Inflammatory macrophage (primary cell): ENCODE results near the gene VIM.
"Not testable (repeated sequence)": the region's sequence is repeated elsewhere in the genome, so short reads cannot be mapped to it uniquely, and the experiment has no call there.

Source experiments
- DNase-seq, 2 donors: peaks; one replicate each; pipeline ENCODE4 v3.0.0-alpha.2; 2020 to 2022

Gene VIM

DNA sequence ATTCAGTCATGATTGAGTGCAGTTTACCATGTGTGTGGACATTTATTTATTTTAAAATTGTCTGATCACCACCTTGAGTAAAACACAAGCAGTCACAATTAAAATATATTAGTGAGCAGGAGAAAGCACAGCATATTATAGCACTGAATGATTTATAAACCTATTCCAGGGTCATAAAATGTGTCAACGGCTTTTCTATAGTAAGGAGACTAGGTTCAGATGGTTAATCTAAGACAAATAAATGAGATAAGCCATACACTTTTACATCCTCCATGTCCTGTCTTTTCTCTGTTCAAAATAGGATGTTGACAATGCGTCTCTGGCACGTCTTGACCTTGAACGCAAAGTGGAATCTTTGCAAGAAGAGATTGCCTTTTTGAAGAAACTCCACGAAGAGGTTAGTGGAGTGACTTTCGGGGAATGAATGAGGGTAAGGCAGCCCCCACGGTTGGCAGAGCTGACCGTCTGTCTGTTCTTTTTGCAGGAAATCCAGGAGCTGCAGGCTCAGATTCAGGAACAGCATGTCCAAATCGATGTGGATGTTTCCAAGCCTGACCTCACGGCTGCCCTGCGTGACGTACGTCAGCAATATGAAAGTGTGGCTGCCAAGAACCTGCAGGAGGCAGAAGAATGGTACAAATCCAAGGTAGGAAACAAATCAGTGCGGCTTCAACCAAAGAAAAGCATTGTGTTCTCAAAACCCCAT lies 5.4 kb downstream of the VIM start:
- DNase-seq: no peak

DNA sequence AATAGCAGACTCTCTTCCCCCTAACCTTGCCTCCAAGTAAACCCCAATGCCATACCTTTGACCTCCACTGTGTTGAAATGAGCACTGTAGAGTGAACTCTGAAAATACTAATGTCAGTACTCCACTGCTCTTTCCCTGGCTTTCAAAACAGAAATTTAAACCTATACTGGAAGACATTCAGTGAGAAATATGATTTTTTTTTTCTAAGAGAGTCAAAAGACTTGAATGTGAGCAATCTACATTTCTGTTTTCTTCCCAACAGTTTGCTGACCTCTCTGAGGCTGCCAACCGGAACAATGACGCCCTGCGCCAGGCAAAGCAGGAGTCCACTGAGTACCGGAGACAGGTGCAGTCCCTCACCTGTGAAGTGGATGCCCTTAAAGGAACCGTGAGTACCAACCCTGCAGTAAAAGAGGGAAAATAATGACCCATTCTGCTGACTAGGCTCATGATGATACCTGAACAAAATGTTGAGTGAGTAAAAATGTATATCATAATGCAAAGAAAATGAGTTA lies 6.4 kb downstream of the VIM start:
- DNase-seq: no peak

DNA sequence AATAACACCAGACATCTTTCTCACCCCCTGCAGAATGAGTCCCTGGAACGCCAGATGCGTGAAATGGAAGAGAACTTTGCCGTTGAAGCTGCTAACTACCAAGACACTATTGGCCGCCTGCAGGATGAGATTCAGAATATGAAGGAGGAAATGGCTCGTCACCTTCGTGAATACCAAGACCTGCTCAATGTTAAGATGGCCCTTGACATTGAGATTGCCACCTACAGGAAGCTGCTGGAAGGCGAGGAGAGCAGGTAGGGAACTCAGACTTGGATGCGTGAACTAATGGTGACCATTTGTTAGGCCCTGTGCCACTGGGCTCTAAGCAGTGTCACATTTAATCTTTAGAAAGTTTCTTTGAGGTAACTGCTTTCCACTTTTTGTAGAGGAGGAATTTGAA lies 7.1 kb downstream of the VIM start:
- no peak for DNase-seq

DNA sequence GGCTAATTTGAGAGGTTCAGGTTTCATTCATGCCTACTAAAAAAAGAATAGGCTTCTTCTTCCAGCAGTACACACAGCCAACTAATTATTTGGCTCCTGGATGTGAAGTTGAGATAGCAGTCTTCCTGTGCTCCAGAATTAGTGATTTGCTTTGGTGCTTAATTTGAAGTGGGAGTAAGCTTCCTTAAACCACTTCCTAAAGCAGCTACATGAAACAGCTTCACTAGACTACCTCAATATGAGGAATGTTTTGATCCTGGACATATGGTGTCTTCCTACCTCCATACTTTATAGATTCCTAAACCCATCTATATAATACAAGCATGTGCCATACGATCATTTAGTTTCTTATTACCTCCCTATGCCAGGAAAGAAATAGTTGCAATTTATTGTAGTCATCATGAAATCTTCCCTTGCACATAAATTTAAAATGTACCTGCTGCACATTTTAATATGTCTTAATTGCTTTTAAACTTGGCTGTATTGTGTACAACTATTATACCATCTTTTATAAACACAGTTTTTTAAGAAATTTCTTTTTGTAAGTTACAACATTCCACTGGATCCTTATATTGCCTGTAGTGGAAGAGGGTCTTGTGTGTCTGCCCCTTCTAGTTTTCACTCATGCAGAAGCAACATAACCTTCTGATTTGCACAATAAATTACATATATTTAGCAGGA lies 8.6 kb downstream of the VIM start:
- peak in 1 of 2 donors; percentile 17 for DNase-seq

DNA sequence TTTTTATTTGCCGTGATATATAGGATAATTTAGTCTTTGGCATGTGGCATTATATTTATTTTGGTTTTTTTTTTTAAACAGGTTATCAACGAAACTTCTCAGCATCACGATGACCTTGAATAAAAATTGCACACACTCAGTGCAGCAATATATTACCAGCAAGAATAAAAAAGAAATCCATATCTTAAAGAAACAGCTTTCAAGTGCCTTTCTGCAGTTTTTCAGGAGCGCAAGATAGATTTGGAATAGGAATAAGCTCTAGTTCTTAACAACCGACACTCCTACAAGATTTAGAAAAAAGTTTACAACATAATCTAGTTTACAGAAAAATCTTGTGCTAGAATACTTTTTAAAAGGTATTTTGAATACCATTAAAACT lies 9.1 kb downstream of the VIM start:
- no peak for DNase-seq

DNA sequence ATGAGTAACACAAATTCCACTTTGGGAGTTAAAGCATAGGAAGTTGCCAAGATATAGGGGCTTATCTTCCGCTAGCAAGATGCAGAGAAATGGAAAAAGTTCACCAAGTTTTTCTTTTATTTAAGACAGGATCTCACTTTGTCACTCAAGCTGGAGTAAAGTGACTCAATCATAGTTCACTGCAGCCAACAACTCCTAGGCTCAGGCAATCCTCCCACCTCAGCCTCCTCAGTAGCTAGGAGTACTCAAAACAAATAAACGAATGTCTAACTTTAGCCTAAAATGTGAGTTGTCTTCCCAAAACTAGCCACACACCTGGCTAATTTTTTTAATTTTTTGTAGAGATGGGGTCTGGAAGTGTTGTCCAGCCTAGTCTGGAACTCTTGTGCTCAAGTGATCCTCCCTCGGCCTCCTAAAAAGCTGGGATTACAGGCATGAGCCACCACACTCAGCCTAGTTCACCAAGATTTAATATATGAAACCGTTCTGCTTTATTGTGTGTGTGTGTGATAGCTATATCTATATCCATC lies 9.9 kb downstream of the VIM start:
- DNase-seq: peak in 1 of 2 donors; percentile 6

DNA sequence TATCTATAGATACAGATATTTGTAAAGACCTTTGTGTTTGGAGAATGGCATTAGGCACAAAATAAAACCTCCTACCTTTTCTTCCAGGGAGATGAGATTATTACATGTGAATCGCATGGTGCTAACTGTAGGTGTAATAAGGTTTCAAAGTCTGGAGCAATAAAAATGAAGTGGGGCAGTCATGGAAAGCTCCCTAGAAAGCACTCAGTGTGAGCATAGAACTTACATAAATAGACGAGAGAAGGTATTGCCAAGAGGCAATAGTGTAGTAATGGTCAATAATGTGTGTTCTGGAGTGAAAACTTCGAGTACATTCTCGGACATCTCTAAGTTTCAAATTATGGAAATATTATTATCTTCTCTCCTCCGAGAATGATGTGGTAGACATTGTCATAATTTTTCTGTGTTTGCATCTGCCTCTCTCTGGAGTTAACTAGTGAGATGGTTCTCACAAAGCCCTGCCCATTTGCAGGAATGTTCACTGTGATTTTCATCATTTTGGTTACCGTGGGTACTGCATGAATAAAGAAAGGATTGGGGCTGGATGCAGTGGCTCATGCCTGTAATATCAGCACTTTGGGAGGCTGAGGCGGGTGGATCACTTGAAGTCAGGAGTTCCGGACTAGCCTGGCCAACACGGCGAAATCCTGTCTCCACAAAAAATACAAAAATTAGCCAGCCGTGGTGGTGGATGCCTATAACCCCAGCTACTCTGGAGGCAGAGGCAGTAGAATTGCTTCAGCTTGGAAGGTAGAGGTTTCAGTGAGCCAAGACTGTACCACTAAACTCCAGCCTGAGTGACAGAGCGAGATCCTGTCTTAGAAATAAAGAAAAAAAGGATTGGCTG lies 10.6 kb downstream of the VIM start:
- DNase-seq: peak; percentile 53 to 55

DNA sequence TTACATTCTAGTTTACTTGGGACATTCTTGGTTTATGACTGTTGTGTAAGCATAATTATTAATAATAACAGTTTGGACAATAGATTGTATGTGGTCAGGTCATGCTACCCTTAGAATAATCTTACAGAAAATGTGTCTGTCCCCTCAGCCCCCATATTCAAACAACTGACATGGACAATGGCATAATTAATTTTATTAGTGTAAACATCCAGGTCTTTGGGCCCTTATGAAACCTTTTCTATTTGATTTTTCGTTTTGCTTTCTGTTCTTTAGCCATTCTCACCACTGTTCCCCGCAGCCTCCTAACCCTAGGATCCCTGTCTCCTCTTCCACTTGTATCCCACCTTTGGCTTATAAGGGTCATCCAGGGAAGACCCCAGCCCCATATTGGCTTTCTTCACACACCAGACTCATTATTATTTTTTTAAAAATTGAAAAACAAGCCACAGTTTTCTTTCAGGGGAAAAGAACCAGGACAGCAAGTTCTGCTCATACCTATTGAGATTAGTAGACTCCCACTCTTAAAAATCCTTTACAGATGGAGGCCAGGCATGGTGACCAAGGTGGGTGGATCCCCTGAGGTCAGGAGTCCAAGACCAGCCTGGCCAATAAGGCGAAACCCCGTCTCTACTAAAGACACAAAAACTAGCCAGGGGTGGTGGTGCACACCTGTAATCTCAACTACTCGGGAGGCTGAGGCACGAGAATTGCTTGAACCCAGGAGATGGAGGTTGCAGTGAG lies 11.5 kb downstream of the VIM start:
- DNase-seq: peak in 1 of 2 donors; percentile 45

DNA sequence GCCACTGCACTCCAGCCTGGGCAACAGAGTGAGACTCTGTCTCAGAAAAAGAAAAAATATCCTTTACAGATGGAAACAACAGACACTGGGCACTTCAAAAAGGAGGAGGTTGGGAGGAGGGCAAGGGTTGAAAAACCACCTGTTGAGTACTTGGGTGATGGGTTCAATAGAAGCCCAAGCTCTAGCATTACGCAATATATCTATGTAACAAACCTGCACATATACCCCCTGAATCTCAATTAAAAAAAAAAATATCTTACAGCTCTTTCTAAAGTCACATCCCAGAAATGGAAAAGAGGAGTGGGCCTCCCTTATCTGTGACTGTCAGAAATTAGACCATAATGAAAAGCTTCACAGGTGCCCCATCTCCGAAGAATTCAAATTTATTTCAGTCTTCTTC lies 12.1 kb downstream of the VIM start:
- peak in 1 of 2 donors; percentile 3 for DNase-seq

DNA sequence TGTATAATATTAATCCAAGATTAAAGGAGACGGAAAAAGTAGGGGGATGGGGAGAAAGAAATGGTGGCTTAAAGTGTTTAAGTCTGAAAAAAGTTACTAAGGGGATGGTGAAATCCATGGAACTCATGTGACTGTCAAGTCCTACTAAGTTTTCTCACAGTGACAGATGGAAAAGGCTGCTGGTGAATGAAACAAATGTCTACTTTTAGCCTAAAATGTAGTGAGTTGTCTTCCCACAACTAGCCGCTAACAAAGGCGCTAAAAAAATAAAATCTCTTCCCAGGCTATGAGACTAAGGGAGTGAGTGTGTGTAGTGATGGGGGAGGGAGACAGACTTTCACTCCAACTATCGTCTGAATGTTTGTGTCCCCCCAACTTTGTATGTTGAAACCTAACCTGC lies 12.6 kb downstream of the VIM start:
- DNase-seq: peak in 1 of 2 donors; percentile 17

DNA sequence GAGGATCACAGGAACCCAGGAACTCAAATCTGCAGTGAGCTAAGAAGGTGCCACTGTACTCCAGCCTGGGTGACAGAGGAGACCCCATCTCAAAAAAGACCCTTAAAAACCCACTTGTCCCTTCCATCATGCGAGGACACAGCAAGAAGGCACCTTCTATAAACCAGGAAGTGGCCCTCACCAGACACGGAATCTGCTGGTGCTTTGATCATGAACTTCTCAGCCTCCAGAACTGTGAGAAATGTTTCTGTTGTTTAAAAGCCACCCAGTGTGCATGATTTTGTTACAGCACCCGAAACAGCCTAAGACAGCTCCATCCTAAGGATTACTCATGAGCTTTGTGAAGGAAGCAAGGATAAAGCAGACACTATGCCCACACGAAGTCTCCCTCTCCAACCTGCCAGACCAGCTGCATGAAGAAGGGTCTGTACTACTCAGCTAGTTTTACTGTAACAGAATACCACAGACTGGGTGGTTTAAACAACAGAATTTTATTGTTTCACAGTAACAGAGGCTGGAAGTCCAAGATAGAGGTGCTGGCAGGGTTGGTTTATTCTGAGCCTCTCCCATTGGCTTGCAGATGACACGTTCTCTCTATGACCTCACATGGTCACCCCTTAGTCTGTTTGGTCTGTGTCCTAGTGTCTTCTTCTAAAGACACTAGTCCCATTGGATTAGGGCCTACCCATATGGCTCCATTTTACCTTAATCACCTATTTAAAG lies 13.7 kb downstream of the VIM start:
- DNase-seq: no peak

DNA sequence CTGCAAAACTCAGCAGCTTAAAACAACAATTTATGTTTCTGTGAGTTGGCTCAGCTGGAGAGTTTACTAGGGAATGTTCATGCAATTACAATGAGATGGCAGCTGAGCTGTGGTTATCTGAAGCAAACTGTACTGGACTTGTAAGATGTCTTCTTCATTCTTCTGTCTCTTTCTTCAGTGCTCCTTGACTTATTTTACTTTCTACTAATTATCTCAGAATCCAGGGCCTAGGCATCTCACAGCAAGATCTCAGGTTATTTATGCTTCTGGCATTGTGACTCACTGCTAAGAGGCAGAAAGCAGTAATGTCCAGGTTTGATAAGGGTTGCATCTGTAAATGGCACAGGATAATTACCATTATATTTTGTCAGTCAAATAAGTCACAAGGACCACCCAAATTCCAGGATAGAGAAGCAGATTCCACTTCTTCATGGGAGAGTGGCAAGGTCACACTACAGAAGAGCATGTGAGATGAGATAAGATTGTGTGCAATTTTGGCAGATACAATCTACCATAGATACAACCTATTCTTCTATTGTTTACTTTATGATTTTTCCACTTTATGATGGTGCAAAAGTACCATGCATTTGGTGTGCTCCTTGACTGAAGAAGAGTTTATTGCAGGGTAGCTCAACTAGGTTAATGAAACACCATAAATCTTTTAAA lies 16.8 kb downstream of the VIM start:
- DNase-seq: no peak

DNA sequence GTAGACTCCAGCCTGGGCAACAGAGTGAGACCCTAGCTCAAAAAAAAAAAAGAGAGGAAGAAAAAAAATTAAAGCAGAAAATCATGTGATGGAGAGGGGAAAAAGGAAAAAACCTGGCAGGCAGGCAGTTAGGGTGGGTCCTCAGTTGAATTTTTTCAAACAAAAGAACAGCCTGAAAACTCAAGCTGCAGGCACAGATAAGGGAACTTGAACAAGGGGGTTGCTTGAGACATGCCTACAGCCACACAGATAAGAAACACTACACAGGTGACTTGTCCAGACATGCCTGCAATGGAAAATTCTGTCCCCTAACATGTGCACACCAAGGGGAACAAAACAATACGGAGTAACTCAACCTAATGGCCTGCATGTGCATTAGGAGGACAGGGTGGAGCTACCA lies 19.2 kb downstream of the VIM start:
- DNase-seq: no peak

DNA sequence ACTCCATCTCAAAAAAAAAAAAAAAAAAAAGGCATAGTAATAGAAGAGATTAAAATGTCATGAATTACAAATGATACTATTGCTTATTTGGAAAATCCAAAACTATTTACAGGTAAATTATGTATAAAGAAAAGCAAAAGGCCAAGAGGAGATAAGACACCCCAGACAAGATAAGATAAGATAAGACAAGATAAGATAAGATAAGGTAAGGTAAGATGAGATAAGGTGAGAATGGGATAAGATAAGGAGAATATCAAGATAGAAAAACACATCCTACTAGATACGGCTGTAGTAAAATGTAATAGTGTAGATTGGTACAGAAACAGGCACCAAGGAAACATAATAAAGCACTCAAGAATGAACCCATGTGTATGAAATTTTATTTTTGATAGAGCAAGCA lies 20.9 kb downstream of the VIM start:
- no peak for DNase-seq

DNA sequence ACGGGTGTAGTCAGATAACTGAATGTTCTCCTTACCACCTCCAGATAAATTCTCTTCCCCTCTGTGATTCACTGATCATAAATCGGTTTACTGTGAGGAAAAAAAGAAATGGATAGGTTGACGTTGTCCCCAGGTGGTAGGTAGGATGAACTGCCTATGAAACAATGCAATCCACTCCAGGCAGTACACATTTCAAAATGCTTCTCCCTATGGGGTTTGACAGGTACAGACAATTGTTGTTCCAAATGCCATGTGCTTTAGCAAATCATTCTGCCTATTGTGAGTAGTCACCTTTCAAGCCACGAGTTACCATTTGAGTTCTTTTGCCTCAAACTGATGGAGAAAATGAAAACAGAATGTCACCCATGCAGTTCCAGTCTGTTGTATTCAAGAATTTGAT lies 21.8 kb downstream of the VIM start:
- no peak for DNase-seq

DNA sequence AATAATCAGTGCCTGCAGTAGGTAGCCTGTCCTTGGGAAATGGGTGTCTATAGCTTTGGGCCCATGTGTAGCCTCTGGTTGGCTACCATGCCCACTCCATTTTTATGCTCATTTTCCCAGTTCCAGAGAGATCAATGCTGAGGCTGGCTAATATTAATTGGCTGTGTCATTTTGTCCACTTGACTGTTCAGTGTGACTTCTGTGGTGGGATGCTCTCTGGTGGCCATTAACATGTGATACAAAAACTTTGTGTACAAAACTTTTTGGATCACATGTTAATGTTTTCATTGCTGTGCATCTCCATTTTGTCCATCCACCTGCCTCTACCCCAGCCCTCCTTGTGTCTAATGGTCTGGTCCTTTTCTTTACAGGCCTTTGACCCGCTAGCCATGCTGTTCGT lies 22.7 kb downstream of the VIM start:
- no peak for DNase-seq

DNA sequence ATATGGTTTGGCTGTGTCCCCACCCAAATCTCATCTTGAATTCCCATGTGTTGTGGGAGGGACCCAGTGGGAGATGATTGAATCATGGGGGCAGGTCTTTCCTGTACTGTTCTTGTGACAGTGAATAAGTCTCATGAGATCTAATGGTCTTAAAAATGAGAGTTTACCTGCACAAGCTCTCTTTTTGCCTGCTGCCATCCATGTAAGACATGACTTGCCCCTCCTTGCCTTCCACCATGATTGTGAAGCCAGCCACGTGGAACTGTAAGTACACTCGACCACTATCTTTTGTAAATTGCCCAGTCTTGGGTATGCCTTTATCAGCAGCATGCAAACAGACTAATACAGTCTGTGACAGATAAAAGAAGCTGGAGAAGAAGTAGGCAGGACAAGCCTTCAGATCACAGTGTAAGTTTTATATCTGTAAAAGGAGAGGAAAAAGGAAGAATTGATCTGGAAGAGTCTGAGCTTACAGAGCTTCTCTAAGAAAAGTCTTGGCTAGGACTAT lies 26.6 kb downstream of the VIM start:
- not testable (repeated sequence) for DNase-seq

DNA sequence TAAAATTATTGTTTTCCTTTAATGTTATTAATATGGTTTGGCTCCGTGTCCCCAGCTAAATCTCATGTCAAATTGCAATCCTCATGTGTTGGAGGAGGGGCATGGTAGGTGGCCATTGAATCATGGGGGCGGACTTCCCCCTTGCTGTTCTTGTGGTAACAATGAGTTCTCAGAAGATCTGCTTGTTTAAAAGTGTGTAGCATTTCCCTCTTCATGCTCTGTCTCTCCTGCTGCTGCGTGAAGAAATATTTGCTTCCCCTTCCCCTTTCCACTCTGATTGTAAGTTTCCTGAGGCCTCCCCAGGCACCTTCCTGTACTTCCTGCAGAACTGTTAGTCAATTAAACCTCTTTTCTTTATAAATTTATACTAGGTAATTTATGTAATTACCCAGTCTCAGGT lies 27.5 kb downstream of the VIM start:
- DNase-seq: peak; percentile 47 to 53

DNA sequence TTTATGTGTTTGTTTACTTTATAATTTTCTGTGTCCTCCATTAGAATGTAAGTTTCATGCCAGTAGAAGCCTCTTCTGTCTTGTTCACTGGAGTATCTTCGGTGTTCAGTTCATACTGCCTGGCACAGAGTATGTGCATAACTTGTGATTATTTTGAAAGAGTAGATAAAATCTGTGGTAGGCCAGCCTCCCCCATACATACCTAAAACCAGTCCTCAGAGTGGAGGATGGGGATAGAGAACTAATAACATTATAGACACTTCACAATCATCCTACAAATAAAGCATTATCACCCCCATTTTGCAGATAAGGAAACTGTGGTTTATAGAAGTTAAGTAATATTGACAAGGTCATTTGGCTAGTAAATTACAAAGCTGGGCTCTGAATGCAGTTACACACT lies 28.0 kb downstream of the VIM start:
- DNase-seq: no peak

DNA sequence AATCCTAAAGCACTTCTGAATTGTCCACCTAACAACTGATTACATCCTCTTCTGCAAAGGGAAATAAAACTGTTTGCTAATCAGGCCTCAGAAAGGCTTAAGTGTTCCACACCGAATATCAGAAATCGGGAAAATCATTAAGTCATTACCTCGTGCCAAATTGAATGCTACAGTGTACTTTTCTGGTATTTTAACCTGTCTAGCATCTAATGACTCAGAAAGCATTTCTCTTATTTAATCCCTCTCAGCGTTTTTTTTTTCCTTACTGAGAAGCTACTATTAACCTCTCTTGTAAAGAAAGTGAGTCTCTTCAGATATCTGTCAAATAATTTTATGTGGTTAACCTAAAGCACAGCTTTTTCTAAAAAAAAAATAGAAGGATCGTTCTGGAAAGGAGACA lies 28.6 kb downstream of the VIM start:
- DNase-seq: no peak
